ENCODE data around the gene VKORC1.
"Not testable (repeated sequence)": the region's sequence is repeated elsewhere in the genome, so short reads cannot be mapped to it uniquely, and the experiment has no call there.

VKORC1 gene

DNA sequence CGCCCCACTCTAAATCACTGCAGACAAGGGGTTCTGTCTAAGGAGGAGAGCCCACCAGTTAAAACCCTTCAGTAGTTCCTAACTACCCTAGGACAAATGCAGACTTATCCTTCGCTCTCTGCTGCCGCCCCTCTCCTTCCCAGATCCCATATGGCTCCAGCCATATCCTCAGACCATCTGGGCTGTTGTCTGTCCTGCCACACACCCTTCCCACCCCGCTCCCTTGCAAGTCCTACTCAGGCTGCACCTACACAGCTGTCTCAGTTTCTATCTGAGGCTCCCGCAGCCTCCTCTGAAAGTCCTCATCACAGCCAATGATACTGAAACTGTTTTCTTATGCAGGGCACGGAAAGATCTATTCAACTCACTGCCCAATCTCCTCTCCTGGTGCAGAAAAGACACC, 12.9 kb upstream of the VKORC1 start:
- no peak for DNase-seq (ENCODE audit: low read depth)

- DNase-seq (ENCODE audit: low read depth) = no peak
Observed at GRCh38 chr16:31106509-31107464, 12.2 kb upstream of the VKORC1 start.

GRCh38 chr16:31105677-31106213, 11.1 kb upstream of the VKORC1 start:
- DNase-seq (ENCODE audit: low read depth) = peak; percentile 73

GRCh38 chr16:31100876-31101641, 6.5 kb upstream of the VKORC1 start:
- DNase-seq (ENCODE audit: low read depth) = not testable (repeated sequence)

DNA sequence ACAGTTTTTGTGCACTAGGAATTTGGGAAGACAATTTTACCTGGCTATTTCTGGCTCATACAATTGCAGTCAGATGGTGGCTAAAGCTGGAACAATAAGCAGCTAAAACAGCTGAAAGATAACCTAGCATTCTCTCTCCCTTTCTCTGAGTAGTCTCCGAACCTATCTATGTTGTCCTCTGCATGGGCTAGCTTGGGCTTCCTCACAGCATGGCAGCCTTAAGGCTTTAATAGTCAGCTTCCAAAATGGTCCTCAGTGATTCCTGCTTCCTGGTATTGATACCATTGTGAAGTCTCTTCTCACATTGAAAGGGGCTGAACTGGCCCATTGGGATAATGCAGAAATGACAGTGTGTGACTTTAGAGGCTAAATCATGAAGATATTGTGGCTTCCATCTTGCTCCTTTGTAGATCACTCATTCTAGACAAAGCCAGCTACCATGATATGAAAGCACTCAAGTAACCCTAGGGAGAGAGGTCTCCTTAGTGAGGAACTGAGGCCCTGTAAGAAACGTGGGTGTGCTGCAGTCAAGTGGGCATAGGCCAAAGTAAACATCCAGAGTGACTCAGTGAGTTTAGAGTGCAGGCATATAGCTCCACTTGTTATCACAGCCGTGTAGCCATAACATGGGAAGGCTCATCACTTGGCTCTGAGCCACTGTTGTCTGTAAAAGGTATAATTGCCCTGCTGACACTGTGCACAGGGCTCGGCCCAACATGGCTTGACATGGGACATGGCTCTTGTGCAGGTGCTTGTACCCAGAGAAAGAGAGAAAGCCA, 5.5 kb upstream of the VKORC1 start:
- DNase-seq (ENCODE audit: low read depth) = no peak

DNA sequence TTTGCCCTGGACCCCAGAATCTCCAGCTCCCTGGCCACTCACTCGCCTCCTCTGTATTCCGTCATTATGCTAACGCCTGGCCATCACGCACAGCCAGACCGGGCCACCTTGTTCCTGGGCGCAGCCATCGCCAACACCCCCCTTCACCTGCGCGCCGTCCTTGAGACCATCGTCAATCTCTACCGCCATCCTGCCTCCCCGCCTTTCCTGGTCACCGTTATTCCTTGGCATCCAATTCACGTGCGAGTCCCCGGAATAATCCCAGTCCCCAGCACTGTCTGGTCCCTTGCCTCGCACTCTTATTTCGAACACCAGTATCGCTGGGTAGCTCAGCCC, 541 bp downstream of the VKORC1 start:
- DNase-seq (ENCODE audit: low read depth) = no peak

- DNase-seq (ENCODE audit: low read depth) = no peak
Observed at GRCh38 chr16:31093132-31093703, 1.4 kb downstream of the VKORC1 start.

DNA sequence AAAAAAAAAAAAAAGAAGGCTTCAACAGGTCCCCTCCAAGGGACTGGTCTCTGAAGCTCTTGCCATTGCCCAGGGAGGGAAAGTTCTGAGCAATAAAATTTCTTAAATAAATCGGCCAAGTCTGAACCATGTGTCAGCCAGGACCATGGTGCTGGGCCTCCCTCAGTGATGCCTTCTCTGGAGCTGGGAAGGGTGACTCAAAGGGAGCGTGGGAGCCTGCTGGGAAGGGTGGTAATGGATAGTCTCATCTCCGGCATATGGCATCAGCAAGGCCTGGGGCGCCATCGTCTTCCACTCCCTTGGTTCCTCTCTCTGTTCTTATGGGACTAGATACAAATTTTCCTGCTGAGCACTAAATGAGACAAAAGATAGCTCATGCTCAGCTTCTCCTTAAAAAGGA, 2.3 kb downstream of the VKORC1 start:
- DNase-seq (ENCODE audit: low read depth) = no peak

DNA sequence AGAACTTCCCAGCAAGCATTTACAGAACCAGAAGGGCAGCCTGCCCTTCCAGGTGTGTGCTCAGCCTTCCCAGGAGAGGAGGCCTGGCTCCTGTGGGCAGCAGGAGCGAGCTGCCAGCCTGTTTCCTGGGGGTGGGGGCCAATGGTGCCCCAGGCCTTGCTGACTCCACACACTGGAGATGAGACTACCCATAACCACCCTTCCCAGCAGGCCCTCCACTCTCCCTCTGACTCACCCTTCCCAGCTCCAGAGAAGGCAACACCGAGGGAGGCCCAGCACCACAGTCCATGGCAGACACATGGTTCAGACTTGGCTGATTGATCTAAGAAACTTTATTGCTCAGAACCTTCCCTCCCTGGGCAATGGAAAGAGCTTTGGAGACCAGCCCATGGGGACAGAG, 4.1 kb downstream of the VKORC1 start:
- DNase-seq (ENCODE audit: low read depth) = no peak

- DNase-seq (ENCODE audit: low read depth) = no peak
Observed at GRCh38 chr16:31089199-31089598, 5.4 kb downstream of the VKORC1 start.

DNA sequence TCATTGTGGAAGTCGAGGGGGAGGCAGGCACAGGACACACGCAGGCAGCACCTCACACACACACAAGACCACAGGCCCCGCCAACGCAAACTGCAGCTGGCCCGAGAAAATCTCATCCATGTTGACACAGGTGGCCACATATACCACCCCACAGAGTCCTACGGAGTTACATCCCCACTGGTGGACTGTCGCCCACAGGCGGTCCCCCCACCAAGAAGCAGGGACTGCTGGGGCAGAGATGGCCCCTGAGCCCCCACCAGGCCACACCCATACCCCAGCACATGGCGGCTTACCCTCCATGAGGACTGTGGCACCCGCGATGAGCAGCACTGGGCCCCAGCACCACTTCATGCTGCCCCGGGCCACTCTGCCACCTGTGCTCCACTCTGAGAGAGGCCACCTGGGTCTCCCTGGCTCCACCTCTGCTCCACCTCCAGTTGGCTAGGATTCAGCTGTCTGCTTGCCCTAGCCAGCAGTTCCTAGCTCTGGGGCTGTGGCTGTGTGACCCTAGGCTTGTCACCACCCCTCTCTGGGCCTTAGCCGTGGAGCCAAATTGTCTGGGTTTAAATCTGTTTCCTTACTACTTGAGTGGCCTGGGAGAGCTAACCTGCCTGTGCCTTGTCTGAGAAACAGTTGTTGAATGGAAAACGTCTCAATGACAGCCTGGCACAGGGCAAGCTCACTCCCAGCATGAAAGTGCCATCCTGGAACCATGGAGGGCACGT, 6.0 kb downstream of the VKORC1 start, which contains the start of gene PRSS53:
Gene PRSS53, minus strand, starts transcription at position 485 of the 725 bp plus-strand sequence. Its CDS starts 134 bp downstream, at position 351.
- DNase-seq (ENCODE audit: low read depth) = no peak

- no peak for DNase-seq (ENCODE audit: low read depth)
Observed at GRCh38 chr16:31087971-31088370, 6.6 kb downstream of the VKORC1 start.

- DNase-seq (ENCODE audit: low read depth) = no peak
Observed at GRCh38 chr16:31087481-31087880, 7.1 kb downstream of the VKORC1 start.

DNA sequence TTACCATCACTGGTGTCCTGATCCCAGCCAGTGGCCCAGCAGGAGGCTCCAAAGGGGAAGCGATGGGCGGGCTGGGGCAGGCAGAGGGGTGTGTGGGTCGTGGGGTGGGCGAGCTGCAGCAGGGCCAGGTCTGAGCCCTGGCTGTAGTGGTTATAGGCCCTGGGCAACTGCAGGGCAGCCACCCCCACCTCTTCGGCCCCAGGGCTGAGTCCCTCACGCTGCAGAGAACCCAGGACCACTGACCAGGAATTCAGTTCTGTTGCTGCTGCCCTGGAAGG, 8.0 kb downstream of the VKORC1 start:
- DNase-seq (ENCODE audit: low read depth) = no peak

GRCh38 chr16:31085873-31086628, 8.5 kb downstream of the VKORC1 start:
- no peak for DNase-seq (ENCODE audit: low read depth)

- no peak for DNase-seq (ENCODE audit: low read depth)
Observed at GRCh38 chr16:31085411-31085810, 9.2 kb downstream of the VKORC1 start.

- no peak for DNase-seq (ENCODE audit: low read depth)
Observed at GRCh38 chr16:31084584-31085302, 9.9 kb downstream of the VKORC1 start.

- DNase-seq (ENCODE audit: low read depth) = no peak
Observed at GRCh38 chr16:31083981-31084380, 10.6 kb downstream of the VKORC1 start.

DNA sequence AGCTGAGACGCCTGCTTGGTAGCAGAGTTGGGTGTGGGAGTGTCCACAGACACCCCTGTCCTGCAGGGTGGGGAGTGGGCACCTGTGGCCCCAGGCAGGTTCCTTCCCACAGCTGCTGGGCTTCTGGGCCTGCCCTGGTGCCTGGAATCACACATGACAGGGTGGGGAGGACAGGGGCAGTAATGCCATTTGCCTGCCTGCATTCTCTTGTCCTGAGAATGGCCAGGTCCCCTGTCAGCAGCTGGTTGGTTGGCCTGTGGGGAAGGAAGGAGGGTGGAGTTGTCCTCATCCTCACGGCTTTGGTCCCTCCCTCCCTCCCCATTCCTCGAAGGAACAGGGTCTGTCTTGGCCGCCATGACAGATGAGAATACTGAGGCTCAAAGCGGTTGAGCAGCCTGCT, 11.0 kb downstream of the VKORC1 start:
- no peak for DNase-seq (ENCODE audit: low read depth)

DNA sequence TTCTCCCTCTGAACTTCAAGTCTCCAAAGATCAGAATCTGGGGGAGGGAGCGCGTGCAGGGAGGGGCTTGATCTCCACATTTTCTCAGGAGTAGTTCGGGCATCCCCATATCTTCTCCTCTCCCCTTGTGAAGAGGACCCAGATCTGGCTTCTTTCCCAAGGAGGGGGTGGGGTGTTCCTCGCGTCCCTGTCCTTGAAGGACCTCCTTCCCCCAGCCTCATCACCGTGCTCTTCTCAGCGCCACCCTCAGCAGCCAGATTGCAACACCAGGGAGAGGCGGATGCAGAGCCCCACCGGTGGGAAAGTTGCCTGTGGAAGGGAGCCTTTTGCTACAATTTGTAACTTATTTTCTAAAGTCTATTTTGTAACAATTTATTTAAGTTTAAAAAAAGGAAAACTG, 11.5 kb downstream of the VKORC1 start:
- DNase-seq (ENCODE audit: low read depth) = no peak

Data from stimulated activated CD8-positive, alpha-beta memory T cell treated with anti-CD3 and anti-CD28 coated beads, Interleukin-15, amount 100 ng/mL, for 1 hour (primary cell).